ENCODE measurements around the gene DYSF. TPM values are rescaled to one million over a fixed set of nuclear protein-coding genes. Genes with fewer than 3 reads are reported as not detected.

DYSF gene
- total and polyA plus RNA-seq, 2 donors (not counting 1 experiment from before 2014, with no cell fraction given): 0.17 to 0.43 TPM

DNA sequence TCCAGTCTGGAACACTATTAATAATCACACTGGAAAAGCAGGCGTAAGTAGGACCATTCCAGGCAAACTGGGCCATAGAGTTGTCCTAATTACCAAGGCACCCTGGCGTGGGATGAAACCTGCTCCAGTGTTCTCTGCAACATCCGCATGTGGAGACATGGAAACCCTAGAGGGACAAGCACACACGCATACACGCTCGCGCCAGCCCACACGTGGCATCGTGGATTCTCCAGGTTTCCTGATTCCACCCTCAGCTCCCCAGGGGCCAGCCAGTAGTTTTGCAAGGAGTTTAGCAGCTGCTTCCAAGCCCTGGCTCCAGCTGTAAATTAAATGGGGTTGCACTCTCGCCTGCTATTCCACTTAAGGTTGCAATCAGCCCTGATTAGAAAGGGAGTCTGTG is 127.7 kb downstream of the DYSF start:
- WGBS (ENCODE audit: insufficient coverage): 92% methylated on average over 10 of the region's 10 CpGs
- H3K27ac Mint-ChIP-seq: no peak overlapping the region
- Histone ChIP-seq H3K36me3 (replicated peaks in 1 of 2; ENCODE audit: control extremely low read depth in 1 of 2, control insufficient read depth in 1 of 2, extremely low read depth in 1 of 2, insufficient read depth in 2 of 2, low read length in 1 of 2) (no peaks in the 10 kb centered on the region), H2AFZ (ENCODE audit: insufficient read depth, low read depth, low read length, poor library complexity, severe bottlenecking) (no peak overlapping the region), H3K27ac (ENCODE audit: low read length in 2 of 2) (no peak overlapping the region), H3K4me1 (ENCODE audit: control insufficient read depth in 2 of 2, insufficient read depth in 2 of 2, low read length in 2 of 2) (no peaks in the 10 kb centered on the region), H3K4me2 (replicated peaks; ENCODE audit: low read depth, low read length, poor library complexity, severe bottlenecking) (no peak overlapping the region), H3K27me3 (replicated peaks in 1 of 4; ENCODE audit: control extremely low read depth in 1 of 4, control insufficient read depth in 3 of 4, insufficient read depth in 4 of 4, low read length in 3 of 4) (no peaks in the 10 kb centered on the region), H3K9ac (ENCODE audit: low read length) (no peak overlapping the region), H4K20me1 (ENCODE audit: control insufficient read depth, insufficient read depth, low read length, poor library complexity, severe bottlenecking) (no peaks in the 10 kb centered on the region), H3K4me3 (ENCODE audit: control extremely low read depth in 1 of 5, extremely low read depth in 1 of 5, insufficient read depth in 1 of 5, low read depth in 2 of 5, low read length in 4 of 5) (no peak overlapping the region), H3K79me2 (ENCODE audit: control insufficient read depth, insufficient read depth, low read length) (no peaks in the 10 kb centered on the region), H3K9me3 (ENCODE audit: control extremely low read depth in 1 of 3, control insufficient read depth in 2 of 3, insufficient read depth in 1 of 3, low read length in 2 of 3) (no peaks in the 10 kb centered on the region)
- H3K27me3 Mint-ChIP-seq: peaks cover 4% of the 10 kb centered on the region
- intact Hi-C loops (cut with micrococcal nuclease): no loop called here
- ChIA-PET POLR2A (no interaction called here), CTCF (no interaction called here)
- ATAC-seq (ENCODE audit: low read depth): no peak
- no peaks in the 10 kb centered on the region for H3K4me1 Mint-ChIP-seq
- H3K9me3 Mint-ChIP-seq (ENCODE audit: insufficient read depth): no peaks in the 10 kb centered on the region
- no peak for TF ChIP-seq EZH2 (IDR thresholded peaks at IDR 0.05; ENCODE audit: borderline replicate concordance, insufficient read depth, low read depth, low read length, poor library complexity, severe bottlenecking)
- TF ChIP-seq, protein P1, sequence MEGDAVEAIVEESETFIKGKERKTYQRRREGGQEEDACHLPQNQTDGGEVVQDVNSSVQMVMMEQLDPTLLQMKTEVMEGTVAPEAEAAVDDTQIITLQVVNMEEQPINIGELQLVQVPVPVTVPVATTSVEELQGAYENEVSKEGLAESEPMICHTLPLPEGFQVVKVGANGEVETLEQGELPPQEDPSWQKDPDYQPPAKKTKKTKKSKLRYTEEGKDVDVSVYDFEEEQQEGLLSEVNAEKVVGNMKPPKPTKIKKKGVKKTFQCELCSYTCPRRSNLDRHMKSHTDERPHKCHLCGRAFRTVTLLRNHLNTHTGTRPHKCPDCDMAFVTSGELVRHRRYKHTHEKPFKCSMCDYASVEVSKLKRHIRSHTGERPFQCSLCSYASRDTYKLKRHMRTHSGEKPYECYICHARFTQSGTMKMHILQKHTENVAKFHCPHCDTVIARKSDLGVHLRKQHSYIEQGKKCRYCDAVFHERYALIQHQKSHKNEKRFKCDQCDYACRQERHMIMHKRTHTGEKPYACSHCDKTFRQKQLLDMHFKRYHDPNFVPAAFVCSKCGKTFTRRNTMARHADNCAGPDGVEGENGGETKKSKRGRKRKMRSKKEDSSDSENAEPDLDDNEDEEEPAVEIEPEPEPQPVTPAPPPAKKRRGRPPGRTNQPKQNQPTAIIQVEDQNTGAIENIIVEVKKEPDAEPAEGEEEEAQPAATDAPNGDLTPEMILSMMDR (IDR thresholded peaks at IDR 0.05): no peak
- no peak overlapping the region for H3K4me3 Mint-ChIP-seq
- no peak for DNase-seq

DNA sequence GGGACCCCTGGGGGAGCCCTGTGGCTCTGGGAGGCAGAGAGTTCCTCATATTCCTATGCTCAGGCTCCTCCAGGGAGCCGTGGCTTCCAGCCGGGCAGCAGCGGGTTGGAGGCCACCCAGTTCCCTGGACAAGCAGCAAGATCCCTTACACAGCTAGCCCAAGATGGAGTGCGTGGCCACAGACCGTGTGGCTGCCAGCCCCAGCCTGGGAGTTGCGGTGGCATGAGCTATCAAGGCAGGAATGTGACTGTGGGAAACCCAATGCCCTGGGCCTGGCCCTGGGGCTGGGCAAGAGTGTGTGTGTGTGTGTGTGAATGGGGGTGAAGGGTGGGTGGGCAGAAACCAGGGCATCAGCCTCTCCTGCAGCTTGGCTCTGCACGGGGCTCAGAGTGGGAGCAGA is 130.5 kb downstream of the DYSF start:
- POLR2A ChIA-PET: no interaction called here
- no peak overlapping the region for H3K27ac Mint-ChIP-seq

More for the DNA sequence above, 130.5 kb downstream of the DYSF start:
- Histone ChIP-seq H4K20me1 (ENCODE audit: control insufficient read depth, insufficient read depth, low read length, poor library complexity, severe bottlenecking) (no peaks in the 10 kb centered on the region), H2AFZ (ENCODE audit: insufficient read depth, low read depth, low read length, poor library complexity, severe bottlenecking) (no peak overlapping the region), H3K4me2 (replicated peaks; ENCODE audit: low read depth, low read length, poor library complexity, severe bottlenecking) (no peak overlapping the region), H3K36me3 (replicated peaks in 1 of 2; ENCODE audit: control extremely low read depth in 1 of 2, control insufficient read depth in 1 of 2, extremely low read depth in 1 of 2, insufficient read depth in 2 of 2, low read length in 1 of 2) (no peaks in the 10 kb centered on the region), H3K4me1 (ENCODE audit: control insufficient read depth in 2 of 2, insufficient read depth in 2 of 2, low read length in 2 of 2) (no peaks in the 10 kb centered on the region), H3K4me3 (ENCODE audit: control extremely low read depth in 1 of 5, extremely low read depth in 1 of 5, insufficient read depth in 1 of 5, low read depth in 2 of 5, low read length in 4 of 5) (no peak overlapping the region), H3K9ac (ENCODE audit: low read length) (no peak overlapping the region), H3K79me2 (ENCODE audit: control insufficient read depth, insufficient read depth, low read length) (no peaks in the 10 kb centered on the region), H3K9me3 (ENCODE audit: control extremely low read depth in 1 of 3, control insufficient read depth in 2 of 3, insufficient read depth in 1 of 3, low read length in 2 of 3) (no peaks in the 10 kb centered on the region), H3K27me3 (replicated peaks in 1 of 4; ENCODE audit: control extremely low read depth in 1 of 4, control insufficient read depth in 3 of 4, insufficient read depth in 4 of 4, low read length in 3 of 4) (no peaks in the 10 kb centered on the region), H3K27ac (ENCODE audit: low read length in 2 of 2) (no peak overlapping the region)
- Mint-ChIP-seq H3K4me1 (no peaks in the 10 kb centered on the region), H3K9me3 (ENCODE audit: insufficient read depth) (no peaks in the 10 kb centered on the region), H3K27me3 (peaks cover 4% of the 10 kb centered on the region), H3K4me3 (no peak overlapping the region)
- TF ChIP-seq, protein P1 (IDR thresholded peaks at IDR 0.05): no peak
- TF ChIP-seq EZH2 (IDR thresholded peaks at IDR 0.05; ENCODE audit: borderline replicate concordance, insufficient read depth, low read depth, low read length, poor library complexity, severe bottlenecking): no peak
- ATAC-seq (ENCODE audit: low read depth) (no peak), DNase-seq (no peak)
- 87% methylated on average over 7 of the region's 7 CpGs for WGBS (ENCODE audit: insufficient coverage)
- intact Hi-C loops (cut with micrococcal nuclease): no loop called here
- CTCF ChIA-PET: no interaction called here

All from B cell (primary cell).